Prostate gland (tissue), 2 donors: ENCODE data around the gene CXCL13. TPM values are rescaled to one million over a fixed set of nuclear protein-coding genes. Genes with fewer than 3 reads are reported as not detected.

Source experiments
- DNase-seq: peaks from one replicate; pipeline ENCODE4 v3.0.0-alpha.2; 2019; ENCODE audit warnings: low spot score
- H3K27ac ChIP-seq, 2 donors: fragments of 200-600 bp; sonication (generic); 2 replicates each; pipeline ENCODE4 v1.5.1; 2017 to 2019
- H3K27me3 ChIP-seq: fragments of 200-600 bp; sonication (generic); replicated peaks from 2 replicates; pipeline ENCODE4 v1.5.1; 2019; ENCODE audit not compliant: insufficient read depth
- H3K36me3 ChIP-seq, 2 donors: fragments of 200-600 bp; sonication (generic); 1 replicate in 1 of 2; 2 replicates in 1 of 2; pipeline versions ENCODE4 v1.5.1 to v1.8.1; 2017 to 2019
- H3K4me1 ChIP-seq: fragments of 200-600 bp; sonication (generic); replicated peaks from 2 replicates; pipeline ENCODE4 v1.5.1; 2019
- H3K4me3 ChIP-seq, 2 donors: fragments of 200-600 bp; sonication (generic); 2 replicates each; pipeline ENCODE4 v1.5.1; 2017 to 2019
- H3K9me3 ChIP-seq: fragments of 200-600 bp; sonication (generic); 2 replicates; pipeline ENCODE4 v1.5.1; 2017
- CTCF ChIP-seq, 4 experiments: fragments of 200-600 bp in 2 of 4; fragments of 450-650 bp in 2 of 4; sonication (generic) in 2 of 4; IDR thresholded peaks; 1 replicate in 3 of 4; 2 replicates in 1 of 4; pipeline ENCODE4 v1.5.1; 2016 to 2019; ENCODE audit warnings: antibody characterized with exemption in 4 of 4, mild to moderate bottlenecking in 2 of 4, moderate library complexity in 2 of 4
- POLR2A ChIP-seq: fragments of 450-650 bp; IDR thresholded peaks from one replicate; pipeline ENCODE4 v1.6.1; 2016; ENCODE audit warnings: antibody characterized with exemption, mild to moderate bottlenecking
- POLR2AphosphoS5 ChIP-seq: sonication (generic); formaldehyde crosslinking; IDR thresholded peaks from one replicate; pipeline ENCODE4 v1.6.1; 2017; ENCODE audit warnings: antibody characterized with exemption
- WGBS: methylation state at CpG from one replicate; pipeline ENCODE4 v1.1.5; 2018; 5-methylcytosine and 5-hydroxymethylcytosine counted together
- intact Hi-C: fragments of 100-400 bp; cut with DNase I; formaldehyde crosslinking; loops from one replicate; pipeline ENCODE4 v1.14.2; 2022
- total RNA-seq, 2 donors: library from RNA; depleted of rRNA; stranded (reverse); fragments of >200 nt; gene quantifications; one replicate each; pipeline ENCODE4 v1.1.0, GENCODE V29; 2016

The CXCL13 gene
- total RNA-seq, 2 donors from 2014 or later: 1.4 to 3.1 TPM

- TF ChIP-seq POLR2AphosphoS5 (peak; percentile 50), CTCF (IDR thresholded peaks at IDR 0.05) (no peak), POLR2A (no peak)
- H3K36me3 ChIP-seq: no peaks in the 10 kb centered on the region
- DNase-seq: no peak
- H3K4me3 ChIP-seq: no peak overlapping the region
- intact Hi-C loops: no loop called here
- H3K27me3 ChIP-seq: no peaks in the 10 kb centered on the region
- 43% methylated on average over 7 of the region's 7 CpGs for WGBS
- no peaks in the 10 kb centered on the region for H3K9me3 ChIP-seq
- H3K27ac ChIP-seq: peak overlapping the region; percentile 59 to 64
- H3K4me1 ChIP-seq: no peaks in the 10 kb centered on the region
Observed at GRCh38 chr4:77593101-77593500, 12.5 kb upstream of the CXCL13 start.

GRCh38 chr4:77593993-77594392, 11.6 kb upstream of the CXCL13 start:
- Histone ChIP-seq H3K27ac (peak overlapping the region in 1 of 2 donors; percentile 64), H3K27me3 (no peaks in the 10 kb centered on the region), H3K36me3 (no peaks in the 10 kb centered on the region), H3K9me3 (no peaks in the 10 kb centered on the region), H3K4me1 (no peaks in the 10 kb centered on the region), H3K4me3 (no peak overlapping the region)
- no peak for DNase-seq
- no peak for TF ChIP-seq CTCF (IDR thresholded peaks at IDR 0.05)
- TF ChIP-seq POLR2AphosphoS5: no peak
- TF ChIP-seq POLR2A: no peak
- WGBS: 36% methylated on average over 2 of the region's 2 CpGs
- intact Hi-C loops: no loop called here

- Histone ChIP-seq H3K9me3 (no peaks in the 10 kb centered on the region), H3K4me3 (no peak overlapping the region), H3K4me1 (no peaks in the 10 kb centered on the region), H3K27ac (no peak overlapping the region), H3K27me3 (no peaks in the 10 kb centered on the region), H3K36me3 (no peaks in the 10 kb centered on the region)
- no peak for DNase-seq
- TF ChIP-seq CTCF (IDR thresholded peaks at IDR 0.05) (no peak), POLR2A (no peak), POLR2AphosphoS5 (no peak)
- intact Hi-C loops: loop anchor here (5.0 kb wide), 1 partner anchor 158 kb away; no protein-coding TSS in a partner anchor
- 85% methylated on average over 4 of the region's 4 CpGs for whole genome bisulfite sequencing
Observed at GRCh38 chr4:77595364-77595973, 10.2 kb upstream of the CXCL13 start.

DNA sequence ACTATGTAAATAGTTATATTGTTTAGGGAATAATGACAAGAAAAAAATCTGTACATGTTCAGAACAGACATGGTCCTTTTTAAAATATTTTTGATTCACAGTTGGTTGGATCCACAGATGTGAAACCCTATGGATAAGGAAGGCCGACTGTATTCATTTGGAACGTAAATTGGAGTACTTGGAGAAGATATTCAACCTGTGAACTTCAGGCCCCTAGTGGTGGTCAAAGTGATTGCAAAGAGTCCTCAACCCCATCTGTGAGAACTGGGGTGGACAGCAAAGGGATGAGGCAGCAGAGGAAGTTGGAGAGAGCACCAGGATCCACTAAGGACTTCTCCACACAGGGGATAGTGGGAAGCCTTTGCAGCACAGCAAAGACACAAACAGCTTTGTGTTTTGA, 6.2 kb upstream of the CXCL13 start:
- TF ChIP-seq CTCF (IDR thresholded peaks at IDR 0.05) (peak in 2 of 4 experiments; percentile 11 to 36), POLR2AphosphoS5 (no peak), POLR2A (no peak)
- Histone ChIP-seq H3K36me3 (no peaks in the 10 kb centered on the region), H3K9me3 (no peaks in the 10 kb centered on the region), H3K27ac (no peak overlapping the region), H3K4me3 (no peak overlapping the region), H3K27me3 (no peaks in the 10 kb centered on the region), H3K4me1 (no peaks in the 10 kb centered on the region)
- intact Hi-C loops: loop anchor here (5.0 kb wide), 1 partner anchor 162 kb away; no protein-coding TSS in a partner anchor
- WGBS: 70% methylated on average over 2 of the region's 2 CpGs
- no peak for DNase-seq
